ENCODE results near the gene SUPT3H.

DNA sequence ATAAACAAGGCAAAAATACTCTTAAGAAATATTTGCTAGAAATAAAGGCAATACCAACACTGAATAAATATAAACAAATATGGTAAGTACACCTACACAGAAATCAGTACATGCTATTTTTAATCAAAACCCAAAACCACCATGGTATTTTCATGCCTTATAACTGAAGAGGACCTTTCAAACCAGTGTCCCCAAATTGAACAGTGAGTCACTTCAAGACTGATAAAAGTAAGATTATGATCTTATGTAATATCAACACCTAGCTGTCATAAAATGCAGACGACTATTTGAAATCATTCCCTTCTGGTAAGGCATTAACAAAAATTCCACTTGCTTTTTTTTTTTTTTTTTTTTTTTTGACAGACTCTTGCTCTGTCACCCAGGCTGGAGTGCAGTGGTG lies 206.4 kb downstream of the SUPT3H start:
- TF ChIP-seq, protein P1, sequence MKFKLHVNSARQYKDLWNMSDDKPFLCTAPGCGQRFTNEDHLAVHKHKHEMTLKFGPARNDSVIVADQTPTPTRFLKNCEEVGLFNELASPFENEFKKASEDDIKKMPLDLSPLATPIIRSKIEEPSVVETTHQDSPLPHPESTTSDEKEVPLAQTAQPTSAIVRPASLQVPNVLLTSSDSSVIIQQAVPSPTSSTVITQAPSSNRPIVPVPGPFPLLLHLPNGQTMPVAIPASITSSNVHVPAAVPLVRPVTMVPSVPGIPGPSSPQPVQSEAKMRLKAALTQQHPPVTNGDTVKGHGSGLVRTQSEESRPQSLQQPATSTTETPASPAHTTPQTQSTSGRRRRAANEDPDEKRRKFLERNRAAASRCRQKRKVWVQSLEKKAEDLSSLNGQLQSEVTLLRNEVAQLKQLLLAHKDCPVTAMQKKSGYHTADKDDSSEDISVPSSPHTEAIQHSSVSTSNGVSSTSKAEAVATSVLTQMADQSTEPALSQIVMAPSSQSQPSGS (IDR thresholded peaks at IDR 0.05; ENCODE audit: low read length) = no peak
- TF ChIP-seq, protein P2, sequence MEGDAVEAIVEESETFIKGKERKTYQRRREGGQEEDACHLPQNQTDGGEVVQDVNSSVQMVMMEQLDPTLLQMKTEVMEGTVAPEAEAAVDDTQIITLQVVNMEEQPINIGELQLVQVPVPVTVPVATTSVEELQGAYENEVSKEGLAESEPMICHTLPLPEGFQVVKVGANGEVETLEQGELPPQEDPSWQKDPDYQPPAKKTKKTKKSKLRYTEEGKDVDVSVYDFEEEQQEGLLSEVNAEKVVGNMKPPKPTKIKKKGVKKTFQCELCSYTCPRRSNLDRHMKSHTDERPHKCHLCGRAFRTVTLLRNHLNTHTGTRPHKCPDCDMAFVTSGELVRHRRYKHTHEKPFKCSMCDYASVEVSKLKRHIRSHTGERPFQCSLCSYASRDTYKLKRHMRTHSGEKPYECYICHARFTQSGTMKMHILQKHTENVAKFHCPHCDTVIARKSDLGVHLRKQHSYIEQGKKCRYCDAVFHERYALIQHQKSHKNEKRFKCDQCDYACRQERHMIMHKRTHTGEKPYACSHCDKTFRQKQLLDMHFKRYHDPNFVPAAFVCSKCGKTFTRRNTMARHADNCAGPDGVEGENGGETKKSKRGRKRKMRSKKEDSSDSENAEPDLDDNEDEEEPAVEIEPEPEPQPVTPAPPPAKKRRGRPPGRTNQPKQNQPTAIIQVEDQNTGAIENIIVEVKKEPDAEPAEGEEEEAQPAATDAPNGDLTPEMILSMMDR (IDR thresholded peaks at IDR 0.05; ENCODE audit: control extremely low read depth in 1 of 3, insufficient read depth in 1 of 3, low read depth in 1 of 3, low read length in 3 of 3) = no peak
- TF ChIP-seq, protein P3, sequence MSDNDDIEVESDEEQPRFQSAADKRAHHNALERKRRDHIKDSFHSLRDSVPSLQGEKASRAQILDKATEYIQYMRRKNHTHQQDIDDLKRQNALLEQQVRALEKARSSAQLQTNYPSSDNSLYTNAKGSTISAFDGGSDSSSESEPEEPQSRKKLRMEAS (IDR thresholded peaks at IDR 0.05) = no peak
- no peak for TF ChIP-seq FOSL1 (IDR thresholded peaks at IDR 0.05; ENCODE audit: insufficient read depth, low read depth, low read length)
